SK-N-SH (cell line): ENCODE data around the gene TSPAN14.

Source experiments
- ELF1 ChIP-seq: IDR thresholded peaks from 2 replicates; pipeline ENCODE4 v1.4.0; 2012
- RFX5 ChIP-seq: IDR thresholded peaks from 2 replicates; pipeline ENCODE4 v1.6.1; 2012; ENCODE audit warnings: mild to moderate bottlenecking, improper control_type of control experiment, low read length
- TF ChIP-seq, protein P1 (sequence below): fragments of 200-600 bp; sonication (generic); IDR thresholded peaks from 2 replicates; pipeline ENCODE4 v1.6.1; 2017; ENCODE audit warnings: antibody characterized with exemption, mild to moderate bottlenecking, moderate library complexity

DNA sequence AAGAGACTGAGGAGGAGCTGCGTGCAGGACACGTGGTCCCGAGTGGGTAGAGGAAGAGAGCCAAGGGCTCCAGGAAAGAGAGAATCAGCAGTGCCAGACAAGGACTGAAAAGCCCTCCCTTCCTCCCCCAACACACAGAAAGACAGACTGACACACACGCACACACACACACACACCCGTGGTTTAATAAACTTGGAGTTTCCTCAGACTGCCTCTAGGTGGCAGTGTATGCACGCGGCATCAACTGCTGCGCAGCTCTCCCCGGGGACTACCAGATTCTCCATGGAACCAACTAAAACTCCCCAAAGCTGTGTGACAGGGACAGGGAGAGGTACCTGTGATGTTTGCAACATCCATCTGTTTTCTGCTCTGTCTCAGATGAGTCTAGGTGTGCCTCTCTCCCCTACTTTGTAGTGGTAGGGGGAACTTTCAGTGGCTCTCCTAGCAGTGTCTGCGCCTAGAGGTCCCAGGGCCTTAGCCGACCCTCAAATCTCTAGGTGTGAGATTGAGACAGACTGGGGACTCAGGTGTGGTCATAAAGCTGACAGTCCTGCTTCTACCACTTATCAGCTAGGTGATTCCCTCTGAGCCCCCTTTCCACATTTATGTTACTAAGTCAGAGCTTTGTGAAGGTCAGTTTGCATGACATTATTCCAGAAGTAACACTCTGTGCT, 9.3 kb upstream of the TSPAN14 start:
- TF ChIP-seq ELF1 (no peak), RFX5 (no peak)
- TF ChIP-seq, protein P1, sequence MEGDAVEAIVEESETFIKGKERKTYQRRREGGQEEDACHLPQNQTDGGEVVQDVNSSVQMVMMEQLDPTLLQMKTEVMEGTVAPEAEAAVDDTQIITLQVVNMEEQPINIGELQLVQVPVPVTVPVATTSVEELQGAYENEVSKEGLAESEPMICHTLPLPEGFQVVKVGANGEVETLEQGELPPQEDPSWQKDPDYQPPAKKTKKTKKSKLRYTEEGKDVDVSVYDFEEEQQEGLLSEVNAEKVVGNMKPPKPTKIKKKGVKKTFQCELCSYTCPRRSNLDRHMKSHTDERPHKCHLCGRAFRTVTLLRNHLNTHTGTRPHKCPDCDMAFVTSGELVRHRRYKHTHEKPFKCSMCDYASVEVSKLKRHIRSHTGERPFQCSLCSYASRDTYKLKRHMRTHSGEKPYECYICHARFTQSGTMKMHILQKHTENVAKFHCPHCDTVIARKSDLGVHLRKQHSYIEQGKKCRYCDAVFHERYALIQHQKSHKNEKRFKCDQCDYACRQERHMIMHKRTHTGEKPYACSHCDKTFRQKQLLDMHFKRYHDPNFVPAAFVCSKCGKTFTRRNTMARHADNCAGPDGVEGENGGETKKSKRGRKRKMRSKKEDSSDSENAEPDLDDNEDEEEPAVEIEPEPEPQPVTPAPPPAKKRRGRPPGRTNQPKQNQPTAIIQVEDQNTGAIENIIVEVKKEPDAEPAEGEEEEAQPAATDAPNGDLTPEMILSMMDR, result peak; percentile 64
